Tibial nerve (tissue), 4 donors: ENCODE data around the gene NCSTN. TPM values are rescaled to one million over a fixed set of nuclear protein-coding genes. Genes with fewer than 3 reads are reported as not detected.

Source experiments
- DNase-seq, 2 donors: peaks; one replicate each; pipeline ENCODE4 v3.0.0-alpha.2; 2019; ENCODE audit warnings: low spot score in 2 of 2
- H3K27ac ChIP-seq, 4 donors: fragments of 200-600 bp; sonication (generic) in 3 of 4; one replicate each; pipeline ENCODE4 v1.5.1; 2017 to 2019; ENCODE audit warnings: mild to moderate bottlenecking in 1 of 4
- H3K27me3 ChIP-seq, 2 donors: fragments of 200-600 bp; sonication (generic) in 1 of 2; one replicate each; pipeline versions ENCODE4 v1.5.1 to v1.6.0; 2017 to 2019
- H3K36me3 ChIP-seq, 3 donors: fragments of 200-600 bp; sonication (generic); one replicate each; pipeline ENCODE4 v1.5.1; 2018 to 2019
- H3K4me1 ChIP-seq, 4 donors: fragments of 200-600 bp; sonication (generic) in 3 of 4; one replicate each; pipeline ENCODE4 v1.5.1; 2017 to 2019
- H3K4me3 ChIP-seq, 4 donors: fragments of 200-600 bp; sonication (generic) in 3 of 4; one replicate each; pipeline ENCODE4 v1.5.1; 2017 to 2019; ENCODE audit warnings: mild to moderate bottlenecking in 1 of 4, moderate library complexity in 1 of 4
- H3K9me3 ChIP-seq, 4 donors: fragments of 200-600 bp; sonication (generic) in 3 of 4; one replicate each; pipeline ENCODE4 v1.5.1; 2017 to 2019
- CTCF ChIP-seq, 5 experiments: fragments of 200-600 bp in 3 of 5; fragments of 450-650 bp in 2 of 5; sonication (generic) in 3 of 5; IDR thresholded peaks; one replicate each; pipeline ENCODE4 v1.5.1; 2016 to 2019; ENCODE audit warnings: antibody characterized with exemption in 5 of 5, mild to moderate bottlenecking in 3 of 5, moderate library complexity in 2 of 5
- EP300 ChIP-seq, 2 donors: sonication (generic); formaldehyde crosslinking; IDR thresholded peaks; one replicate each; pipeline ENCODE4 v1.6.1; 2017; ENCODE audit warnings: antibody characterized with exemption in 2 of 2, mild to moderate bottlenecking in 1 of 2
- POLR2A ChIP-seq, 2 donors: fragments of 450-650 bp; IDR thresholded peaks; one replicate each; pipeline ENCODE4 v1.6.1; 2017; ENCODE audit warnings: antibody characterized with exemption in 2 of 2, mild to moderate bottlenecking in 2 of 2, moderate library complexity in 2 of 2
- WGBS, 2 donors: methylation state at CpG; one replicate each; pipeline ENCODE4 v1.1.5; 2018; 5-methylcytosine and 5-hydroxymethylcytosine counted together
- total RNA-seq, 4 donors: library from RNA; depleted of rRNA; stranded (reverse); fragments of >200 nt; gene quantifications; one replicate each; pipeline ENCODE4 v1.1.0, GENCODE V29; 2016

The NCSTN gene
- total RNA-seq, 4 donors from 2014 or later = 60.6 to 85.5 (median 73.0) TPM

- H3K4me3 ChIP-seq = no peak overlapping the region
- H3K27me3 ChIP-seq = no peaks in the 10 kb centered on the region
- peaks cover 0 to 5% (median 0%) of the 10 kb centered on the region in 4 donors for H3K4me1 ChIP-seq
- peaks cover 6 to 97% (median 14%) of the 10 kb centered on the region in 3 donors for H3K36me3 ChIP-seq
- no peak for DNase-seq
- no peaks in the 10 kb centered on the region for H3K9me3 ChIP-seq
- TF ChIP-seq EP300 (IDR thresholded peaks at IDR 0.05) (no peak), CTCF (IDR thresholded peaks at IDR 0.05) (no peak), POLR2A (IDR thresholded peaks at IDR 0.05) (no peak)
- H3K27ac ChIP-seq = no peak overlapping the region
Observed at GRCh38 chr1:160332516-160332915, 10.7 kb upstream of the NCSTN start.

- TF ChIP-seq POLR2A (IDR thresholded peaks at IDR 0.05) = no peak
- peak in 1 of 2 donors; percentile 54 for TF ChIP-seq EP300 (IDR thresholded peaks at IDR 0.05)
- TF ChIP-seq CTCF (IDR thresholded peaks at IDR 0.05) = no peak
- no peak for DNase-seq
Observed at GRCh38 chr1:160338580-160338979, 4.6 kb upstream of the NCSTN start.

GRCh38 chr1:160340146-160340545, 3.0 kb upstream of the NCSTN start:
- no peaks in the 10 kb centered on the region for H3K9me3 ChIP-seq
- H3K36me3 ChIP-seq = peaks cover 0 to 52% (median 8%) of the 10 kb centered on the region in 3 donors
- H3K4me3 ChIP-seq = no peak overlapping the region
- no peaks in the 10 kb centered on the region for H3K27me3 ChIP-seq
- TF ChIP-seq EP300 (IDR thresholded peaks at IDR 0.05) (no peak), POLR2A (IDR thresholded peaks at IDR 0.05) (no peak), CTCF (IDR thresholded peaks at IDR 0.05) (no peak)
- DNase-seq = no peak
- WGBS, 2 donors = 62 to 67% methylated on average over 3 of the region's 3 CpGs
- no peak overlapping the region for H3K27ac ChIP-seq
- H3K4me1 ChIP-seq = peaks cover 0 to 62% (median 21%) of the 10 kb centered on the region in 4 donors

More at GRCh38 chr1:160338580-160338979, 4.6 kb upstream of the NCSTN start:
- H3K9me3 ChIP-seq = no peaks in the 10 kb centered on the region
- no peak overlapping the region for H3K27ac ChIP-seq
- H3K36me3 ChIP-seq = peaks cover 0 to 61% (median 9%) of the 10 kb centered on the region in 3 donors
- no peaks in the 10 kb centered on the region for H3K27me3 ChIP-seq
- H3K4me1 ChIP-seq = peaks cover 0 to 48% (median 12%) of the 10 kb centered on the region in 4 donors
- WGBS, 2 donors = 74 to 83% methylated on average over 4 of the region's 4 CpGs
- no peak overlapping the region for H3K4me3 ChIP-seq

- no peak overlapping the region for H3K4me3 ChIP-seq
- H3K4me1 ChIP-seq = peaks cover 0 to 69% (median 21%) of the 10 kb centered on the region in 4 donors
- no peak overlapping the region for H3K27ac ChIP-seq
- WGBS, 2 donors = 43 to 46% methylated on average over 2 of the region's 2 CpGs
- no peaks in the 10 kb centered on the region for H3K27me3 ChIP-seq
- DNase-seq = no peak
- H3K36me3 ChIP-seq = peaks cover 0 to 47% (median 8%) of the 10 kb centered on the region in 3 donors
- H3K9me3 ChIP-seq = no peaks in the 10 kb centered on the region
- TF ChIP-seq POLR2A (IDR thresholded peaks at IDR 0.05) (no peak), CTCF (IDR thresholded peaks at IDR 0.05) (no peak), EP300 (IDR thresholded peaks at IDR 0.05) (no peak)
Observed at GRCh38 chr1:160340866-160341265, 2.3 kb upstream of the NCSTN start.

- peaks cover 0 to 73% (median 27%) of the 10 kb centered on the region in 4 donors for H3K4me1 ChIP-seq
- no peak for DNase-seq
- 0 to 2% methylated on average over 7 of the region's 7 CpGs for WGBS, 2 donors
- H3K4me3 ChIP-seq = peak overlapping the region; percentile 67 to 94 (median 88)
- TF ChIP-seq EP300 (IDR thresholded peaks at IDR 0.05) (no peak), POLR2A (IDR thresholded peaks at IDR 0.05) (no peak)
- H3K27me3 ChIP-seq = no peaks in the 10 kb centered on the region
- H3K36me3 ChIP-seq = peaks cover 0 to 48% (median 8%) of the 10 kb centered on the region in 3 donors
- no peaks in the 10 kb centered on the region for H3K9me3 ChIP-seq
- H3K27ac ChIP-seq = peak overlapping the region; percentile 92 to 95 (median 94)
Observed at GRCh38 chr1:160342526-160342925, 657 bp upstream of the NCSTN start.
